Fibroblast of lung (primary cell): Measurements from ENCODE around the gene DAPK1. TPM values are rescaled to one million over a fixed set of nuclear protein-coding genes. Genes with fewer than 3 reads are reported as not detected.

Source experiments
- DNase-seq, 2 donors: peaks; one replicate each; pipeline versions ENCODE4 v3.0.0 to v3.0.0-alpha.2; 2010; ENCODE audit warnings: low read depth in 2 of 2
- H2AFZ ChIP-seq: 2 replicates; pipeline ENCODE4 v1.5.1; 2012; ENCODE audit warnings: low read length, control low read depth, inconsistent platforms
- H3K27ac ChIP-seq: 2 replicates; pipeline ENCODE4 v1.5.1; 2011; ENCODE audit warnings: low read length, control low read depth; ENCODE audit not compliant: insufficient read depth
- H3K27me3 ChIP-seq: 2 replicates; pipeline ENCODE4 v1.5.1; 2011; ENCODE audit warnings: mild to moderate bottlenecking, low read length; ENCODE audit not compliant: control insufficient read depth, insufficient read depth
- H3K36me3 ChIP-seq: 2 replicates; pipeline ENCODE4 v1.5.1; 2011; ENCODE audit warnings: low read length; ENCODE audit not compliant: control insufficient read depth, insufficient read depth
- H3K4me1 ChIP-seq: 2 replicates; pipeline ENCODE4 v1.5.1; 2011; ENCODE audit warnings: low read length; ENCODE audit not compliant: control insufficient read depth, insufficient read depth; ENCODE audit errors: extremely low read depth
- H3K4me2 ChIP-seq: 2 replicates; pipeline ENCODE4 v1.5.1; 2011; ENCODE audit warnings: low read length, control low read depth; ENCODE audit not compliant: insufficient read depth; ENCODE audit errors: extremely low read depth
- H3K4me3 ChIP-seq, 4 experiments: fragments of 200-600 bp in 1 of 4; sonication (generic) in 1 of 4; replicated peaks in 1 of 4; 2 replicates each; pipeline ENCODE4 v1.5.1; 2011 to 2016; ENCODE audit warnings: low read length in 4 of 4, low read depth in 3 of 4, mild to moderate bottlenecking in 3 of 4, control low read depth in 2 of 4, inconsistent platforms in 1 of 4, mixed read lengths in 1 of 4; ENCODE audit not compliant: insufficient read depth in 1 of 4; ENCODE audit errors: control extremely low read depth in 1 of 4
- H3K79me2 ChIP-seq: 2 replicates; pipeline ENCODE4 v1.5.1; 2012; ENCODE audit warnings: mild to moderate bottlenecking, low read length, inconsistent platforms; ENCODE audit not compliant: control insufficient read depth, insufficient read depth
- H3K9ac ChIP-seq: 2 replicates; pipeline ENCODE4 v1.5.1; 2011; ENCODE audit warnings: mild to moderate bottlenecking, low read length, control low read depth; ENCODE audit not compliant: insufficient read depth
- H3K9me3 ChIP-seq: 2 replicates; pipeline ENCODE4 v1.5.1; 2012; ENCODE audit warnings: low read depth, low read length; ENCODE audit not compliant: control insufficient read depth, insufficient read depth
- H4K20me1 ChIP-seq: 2 replicates; pipeline ENCODE4 v1.5.1; 2011; ENCODE audit warnings: low read length; ENCODE audit not compliant: control insufficient read depth, insufficient read depth; ENCODE audit errors: extremely low read depth
- EZH2 ChIP-seq: IDR thresholded peaks from 2 replicates; pipeline ENCODE4 v1.5.1; 2012; ENCODE audit warnings: low read length, control low read depth, mild to moderate bottlenecking; ENCODE audit errors: missing control alignments
- polyA plus RNA-seq, 2 donors: library from polyadenylated mRNA; depleted of rRNA in 1 of 2; stranded (reverse) in 1 of 2; unstranded in 1 of 2; fragments of >200 nt; gene quantifications; 2 replicates each; pipeline ENCODE4 v1.2.1, GENCODE V29; 2011 to 2012; ENCODE audit warnings: missing spikeins in 1 of 2
- total RNA-seq: library from RNA; depleted of rRNA; stranded (reverse); fragments of >200 nt; gene quantifications from 2 replicates; pipeline ENCODE4 v1.2.1, GENCODE V29; 2014
- TF ChIP-seq, protein P1 (sequence below), 2 donors: IDR thresholded peaks in 1 of 2; conservative IDR thresholded peaks in 1 of 2; 1 replicate in 1 of 2; 2 replicates in 1 of 2; pipeline ENCODE4 v1.5.1; 2011 to 2012; ENCODE audit warnings: low read length in 2 of 2, control low read depth in 1 of 2, inconsistent platforms in 1 of 2, low read depth in 1 of 2, mild to moderate bottlenecking in 1 of 2

The DAPK1 gene
- total and polyA plus RNA-seq, 2 donors (not counting 1 experiment from before 2014, with no cell fraction given), result 1.1 to 15.5 TPM

GRCh38 chr9:87529671-87530070, 32.0 kb downstream of the DAPK1 start:
- no peak for DNase-seq
- Histone ChIP-seq H3K4me3 (no peak overlapping the region), H3K27me3 (no peaks in the 10 kb centered on the region), H3K4me2 (no peak overlapping the region), H3K27ac (no peak overlapping the region), H2AFZ (no peak overlapping the region), H3K4me1 (no peaks in the 10 kb centered on the region), H3K36me3 (no peaks in the 10 kb centered on the region), H3K79me2 (no peaks in the 10 kb centered on the region), H3K9me3 (no peaks in the 10 kb centered on the region), H4K20me1 (no peaks in the 10 kb centered on the region), H3K9ac (no peak overlapping the region)
- TF ChIP-seq, protein P1, sequence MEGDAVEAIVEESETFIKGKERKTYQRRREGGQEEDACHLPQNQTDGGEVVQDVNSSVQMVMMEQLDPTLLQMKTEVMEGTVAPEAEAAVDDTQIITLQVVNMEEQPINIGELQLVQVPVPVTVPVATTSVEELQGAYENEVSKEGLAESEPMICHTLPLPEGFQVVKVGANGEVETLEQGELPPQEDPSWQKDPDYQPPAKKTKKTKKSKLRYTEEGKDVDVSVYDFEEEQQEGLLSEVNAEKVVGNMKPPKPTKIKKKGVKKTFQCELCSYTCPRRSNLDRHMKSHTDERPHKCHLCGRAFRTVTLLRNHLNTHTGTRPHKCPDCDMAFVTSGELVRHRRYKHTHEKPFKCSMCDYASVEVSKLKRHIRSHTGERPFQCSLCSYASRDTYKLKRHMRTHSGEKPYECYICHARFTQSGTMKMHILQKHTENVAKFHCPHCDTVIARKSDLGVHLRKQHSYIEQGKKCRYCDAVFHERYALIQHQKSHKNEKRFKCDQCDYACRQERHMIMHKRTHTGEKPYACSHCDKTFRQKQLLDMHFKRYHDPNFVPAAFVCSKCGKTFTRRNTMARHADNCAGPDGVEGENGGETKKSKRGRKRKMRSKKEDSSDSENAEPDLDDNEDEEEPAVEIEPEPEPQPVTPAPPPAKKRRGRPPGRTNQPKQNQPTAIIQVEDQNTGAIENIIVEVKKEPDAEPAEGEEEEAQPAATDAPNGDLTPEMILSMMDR (conservative IDR thresholded peaks at IDR 0.05 in 1 of 2, IDR thresholded peaks at IDR 0.05 in 1 of 2; ENCODE audit: low read depth in 1 of 2, low read length in 2 of 2), result no peak
- no peak for TF ChIP-seq EZH2

DNA sequence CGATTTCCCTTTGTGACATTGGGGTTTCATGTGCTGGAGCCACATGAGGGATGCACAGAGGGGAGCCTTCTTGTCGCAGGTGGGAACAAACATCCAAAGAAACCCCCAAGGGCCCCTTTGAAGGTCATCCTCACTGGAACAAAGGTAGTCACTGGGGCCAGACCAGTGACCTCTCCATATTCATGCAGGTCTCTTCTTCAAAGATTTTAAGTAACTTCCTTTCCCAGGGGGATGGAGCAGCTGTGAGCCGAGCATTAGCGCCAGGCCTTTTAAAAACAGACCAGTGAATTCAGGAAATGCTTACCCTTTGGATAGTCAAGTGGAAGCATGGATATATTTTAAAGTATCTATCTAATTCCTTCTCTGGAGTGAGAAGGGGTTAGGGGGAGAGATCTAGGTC, 33.0 kb downstream of the DAPK1 start:
- Histone ChIP-seq H3K9ac (no peak overlapping the region), H3K4me2 (no peak overlapping the region), H3K27me3 (no peaks in the 10 kb centered on the region), H3K36me3 (no peaks in the 10 kb centered on the region), H3K4me3 (no peak overlapping the region), H4K20me1 (no peaks in the 10 kb centered on the region), H3K79me2 (no peaks in the 10 kb centered on the region), H3K4me1 (no peaks in the 10 kb centered on the region), H3K27ac (no peak overlapping the region), H2AFZ (no peak overlapping the region), H3K9me3 (no peaks in the 10 kb centered on the region)
- TF ChIP-seq EZH2, result no peak
- TF ChIP-seq, protein P1 (conservative IDR thresholded peaks at IDR 0.05 in 1 of 2, IDR thresholded peaks at IDR 0.05 in 1 of 2; ENCODE audit: low read depth in 1 of 2, low read length in 2 of 2), result no peak
- DNase-seq, result no peak

- H3K79me2 ChIP-seq, result no peaks in the 10 kb centered on the region
- H3K27ac ChIP-seq, result no peak overlapping the region
- H3K4me1 ChIP-seq, result no peaks in the 10 kb centered on the region
These were observed 34.0 kb downstream of the DAPK1 start for GRCh38 chr9:87531370-87532295.

More at GRCh38 chr9:87531370-87532295, 34.0 kb downstream of the DAPK1 start:
- Histone ChIP-seq H3K9me3 (no peaks in the 10 kb centered on the region), H3K36me3 (no peaks in the 10 kb centered on the region), H3K4me3 (no peak overlapping the region), H3K4me2 (no peak overlapping the region), H2AFZ (no peak overlapping the region), H3K27me3 (no peaks in the 10 kb centered on the region), H4K20me1 (no peaks in the 10 kb centered on the region), H3K9ac (no peak overlapping the region)
- TF ChIP-seq, protein P1 (conservative IDR thresholded peaks at IDR 0.05 in 1 of 2, IDR thresholded peaks at IDR 0.05 in 1 of 2; ENCODE audit: low read depth in 1 of 2, low read length in 2 of 2), result no peak
- TF ChIP-seq EZH2, result no peak
- no peak for DNase-seq
